Activated CD8-positive, alpha-beta memory T cell treated with anti-CD3 and anti-CD28 coated beads, Interleukin-2, amount 50 U/mL, for 1 hour (primary cell): Measurements from ENCODE around the gene ZNF407.
"Not testable (repeated sequence)": the region's sequence is repeated elsewhere in the genome, so short reads cannot be mapped to it uniquely, and the experiment has no call there.

Experiments used
- DNase-seq: peaks from one replicate; pipeline ENCODE4 v3.0.0-alpha.2; 2020; ENCODE audit errors: extremely low read depth

The ZNF407 gene

DNA sequence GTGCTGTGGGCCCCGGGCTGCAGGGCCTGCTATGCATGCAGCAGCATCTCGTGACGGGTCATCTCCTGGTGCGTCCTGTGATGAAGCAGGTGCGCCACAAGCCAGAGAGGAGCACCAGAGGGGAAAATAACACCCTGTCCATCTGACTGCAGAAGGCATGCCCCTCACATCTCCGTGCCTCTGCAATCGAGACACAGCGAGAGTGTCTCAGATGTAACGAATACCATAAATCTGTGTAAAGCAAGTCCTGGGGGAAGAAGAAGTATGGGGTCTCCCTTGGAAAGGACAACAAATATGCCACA lies 473.8 kb downstream of the ZNF407 start:
- DNase-seq = no peak

DNA sequence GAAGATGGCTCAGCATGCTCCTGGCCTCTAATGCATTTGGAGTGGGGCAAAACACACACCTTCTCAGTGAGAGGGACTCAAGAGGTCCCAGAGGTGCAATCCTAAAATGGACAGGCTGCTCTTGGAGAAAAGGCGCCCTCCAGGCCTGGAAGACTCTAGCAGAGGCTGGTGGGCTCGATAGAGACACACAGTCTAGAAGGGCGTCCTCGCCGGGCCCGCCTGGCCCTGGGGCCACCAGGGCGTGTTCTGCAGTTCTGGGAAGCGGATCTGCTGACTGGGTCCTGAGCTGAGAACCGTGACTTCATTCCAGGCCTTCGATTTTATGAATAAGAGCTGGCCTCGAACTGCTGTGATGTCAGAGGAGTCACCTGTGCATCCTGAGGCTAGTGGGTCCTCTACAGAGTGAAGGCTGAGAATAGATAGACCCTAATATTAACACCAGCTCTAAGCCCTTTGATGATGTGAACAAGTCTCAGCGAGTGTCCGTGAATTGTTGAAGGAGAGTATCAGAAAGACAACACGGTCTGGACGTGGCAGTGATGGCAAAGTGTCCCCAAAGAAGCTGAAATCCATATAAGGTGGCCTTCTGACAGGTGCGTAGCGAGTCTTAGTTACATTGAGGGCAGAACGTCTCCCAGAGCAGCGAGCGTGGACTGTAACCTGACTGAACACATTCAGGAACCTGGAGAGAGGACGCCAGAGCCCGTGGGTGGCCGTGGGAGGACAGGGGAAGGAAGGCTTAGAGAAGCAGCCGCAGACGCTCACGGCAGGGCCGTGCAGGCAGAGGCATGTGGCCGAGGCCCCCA lies 474.4 kb downstream of the ZNF407 start:
- DNase-seq = no peak

DNA sequence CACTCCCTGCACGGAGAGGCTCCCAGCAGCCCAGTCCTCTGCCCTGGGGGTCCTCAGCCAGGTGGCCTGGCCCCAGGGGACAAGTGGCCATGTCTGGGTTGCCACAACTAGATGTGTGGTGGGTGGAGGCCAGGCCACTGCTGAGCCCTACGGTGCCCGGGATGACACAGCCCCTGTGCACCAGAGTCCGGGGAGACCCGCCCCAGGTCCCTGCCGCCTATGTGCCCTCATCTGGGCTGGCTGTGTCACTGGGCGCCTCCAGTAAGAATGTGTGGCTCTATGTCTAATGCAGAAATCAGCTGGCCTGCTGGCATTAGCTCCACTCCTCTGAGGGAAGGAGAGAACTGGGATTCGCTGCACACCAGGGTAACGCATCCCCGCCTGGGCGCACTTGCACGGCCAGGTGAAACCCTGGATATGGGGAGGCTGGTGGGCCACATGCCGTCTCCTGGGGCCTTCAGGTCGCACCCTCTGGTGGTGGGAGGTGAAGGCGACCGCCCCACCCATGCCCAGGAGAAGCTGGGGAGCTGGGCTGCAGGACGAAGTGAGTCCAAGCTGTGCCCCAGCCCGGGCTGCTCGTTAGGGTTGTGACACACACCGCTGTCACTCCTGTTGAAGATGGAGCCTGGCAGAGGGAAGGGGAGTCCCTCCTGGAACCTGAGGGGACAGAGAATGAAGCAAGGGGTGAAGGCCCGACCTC lies 475.2 kb downstream of the ZNF407 start:
- DNase-seq = no peak

DNA sequence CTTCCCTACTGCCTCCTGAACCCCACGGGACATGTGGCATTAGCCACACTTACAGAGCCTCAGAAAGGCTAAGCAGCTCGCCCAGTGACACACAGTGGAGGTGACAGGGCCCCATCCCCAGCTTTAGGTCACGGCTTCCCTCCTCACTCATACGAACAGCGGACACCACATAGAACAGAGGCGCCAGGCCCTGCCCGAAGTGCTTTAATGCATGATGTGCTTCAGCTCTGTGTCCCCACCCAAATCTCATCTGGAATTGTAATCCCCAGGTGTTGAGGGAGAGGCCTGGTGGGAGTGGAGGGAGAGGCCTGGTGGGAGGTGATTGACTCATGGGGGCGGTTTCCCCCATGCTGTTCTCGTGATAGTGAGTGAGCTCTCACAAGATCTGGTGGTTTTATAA lies 476.0 kb downstream of the ZNF407 start:
- DNase-seq = no peak

DNA sequence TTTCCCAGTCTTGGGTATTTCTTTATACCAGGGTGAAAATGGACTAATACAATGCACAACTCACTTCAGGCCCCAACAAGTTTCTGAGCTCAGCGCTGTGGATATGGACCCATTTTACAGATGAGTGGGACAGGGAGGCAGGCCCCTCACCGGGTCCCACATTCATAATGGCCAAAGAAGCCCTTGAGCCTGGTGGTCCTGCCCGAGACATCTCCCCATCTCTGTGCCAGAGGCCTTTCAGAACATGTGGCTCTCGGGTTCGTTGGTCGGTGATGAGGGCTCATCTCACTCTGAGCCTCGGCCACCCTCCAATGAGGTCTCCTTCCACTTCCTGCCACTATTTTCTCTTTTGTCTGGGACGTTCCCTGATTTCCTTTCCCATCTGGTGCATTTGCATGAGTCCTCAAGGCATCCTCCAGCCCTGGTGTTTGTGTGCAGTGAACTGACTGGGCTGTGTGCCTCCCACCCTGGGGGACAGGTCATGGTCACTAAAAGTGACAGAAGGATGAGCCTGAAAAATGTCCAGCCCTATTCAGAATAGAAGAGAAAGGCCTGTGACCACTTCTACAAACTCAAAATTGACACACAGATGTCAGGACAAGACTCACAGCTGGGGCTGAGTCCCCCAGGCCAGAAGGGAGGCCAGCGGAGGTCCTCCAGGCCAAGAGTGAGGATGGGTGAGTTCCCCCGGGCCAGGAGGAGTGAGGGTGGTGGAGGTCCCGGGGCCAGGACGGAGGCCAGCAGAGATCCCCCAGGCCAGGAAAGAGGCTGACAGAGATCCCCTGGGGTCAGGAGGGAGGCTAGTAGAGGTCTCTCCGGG lies 476.7 kb downstream of the ZNF407 start:
- no peak for DNase-seq

DNA sequence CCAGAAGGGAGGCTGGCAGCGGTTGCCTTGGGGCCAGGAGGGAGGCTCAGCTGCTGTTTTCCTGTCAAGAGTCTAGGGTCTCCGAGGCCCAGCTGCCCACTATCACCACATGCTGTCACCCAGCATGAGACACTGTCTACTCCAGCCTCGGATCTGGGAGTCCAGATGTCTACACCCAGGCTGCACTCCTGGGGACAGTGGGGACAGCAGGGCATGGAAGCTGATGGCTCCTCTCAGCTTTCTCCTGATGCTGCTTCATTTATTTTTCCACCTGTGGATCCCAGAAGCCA lies 477.3 kb downstream of the ZNF407 start:
- DNase-seq = no peak

DNA sequence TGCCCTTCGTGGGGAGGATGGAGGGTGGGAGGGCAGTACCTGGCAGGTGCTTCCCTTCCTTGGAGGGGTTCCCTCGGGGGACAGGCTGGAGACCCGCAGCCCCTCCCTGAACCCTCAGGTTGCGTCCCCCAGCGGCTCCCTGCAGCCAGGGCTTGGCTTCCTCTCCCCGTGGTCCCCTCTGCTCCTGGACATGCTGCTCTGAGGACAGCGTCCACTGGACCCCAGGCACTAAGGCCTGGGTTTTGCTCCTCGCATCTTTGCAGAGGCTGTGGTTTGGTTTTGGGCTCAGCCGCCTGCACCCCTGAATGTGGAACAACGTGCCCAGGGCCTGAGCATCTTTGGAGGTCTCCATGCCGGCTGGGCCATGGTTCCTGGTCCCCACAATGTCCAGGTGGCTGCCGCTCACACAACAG lies 477.8 kb downstream of the ZNF407 start:
- no peak for DNase-seq

DNA sequence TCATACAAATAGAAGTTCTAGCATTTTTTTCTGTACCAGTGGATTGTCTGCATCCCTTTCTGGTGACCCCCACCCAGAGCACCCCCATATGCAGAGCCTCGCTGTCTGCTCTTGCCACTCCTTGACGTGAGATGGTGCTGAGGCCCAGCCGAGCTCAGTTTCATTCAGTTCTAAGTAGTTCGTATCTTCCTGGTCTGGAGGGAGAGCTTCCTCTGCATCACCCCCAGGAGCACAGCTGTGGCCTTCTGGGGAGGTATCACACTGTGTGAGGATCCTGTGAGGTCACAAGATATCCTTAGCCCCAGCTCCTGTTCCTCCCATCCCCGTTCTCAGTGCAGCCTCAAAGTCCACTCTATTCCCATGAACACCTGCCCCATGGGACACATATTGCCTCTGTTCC lies 478.6 kb downstream of the ZNF407 start:
- DNase-seq = no peak

DNA sequence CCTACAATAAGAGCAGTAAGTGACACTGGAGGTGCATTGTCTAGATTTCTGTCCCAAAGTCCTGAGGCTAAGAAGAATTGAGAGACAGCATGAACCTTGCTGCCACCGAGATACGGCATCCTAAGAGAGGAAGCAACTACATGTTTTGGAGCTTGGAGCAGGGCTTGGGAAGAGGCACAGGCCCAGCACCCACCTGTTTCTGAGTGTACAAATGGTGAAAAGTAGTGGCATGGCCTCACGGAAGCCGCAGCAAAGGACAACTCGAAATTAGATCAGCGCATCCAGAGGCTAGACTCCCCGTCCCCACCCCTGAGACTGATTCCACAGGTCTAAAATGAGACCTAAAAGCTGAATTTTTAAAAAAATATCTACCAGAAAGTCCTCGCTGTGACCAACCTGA lies 483.8 kb downstream of the ZNF407 start:
- DNase-seq = no peak

DNA sequence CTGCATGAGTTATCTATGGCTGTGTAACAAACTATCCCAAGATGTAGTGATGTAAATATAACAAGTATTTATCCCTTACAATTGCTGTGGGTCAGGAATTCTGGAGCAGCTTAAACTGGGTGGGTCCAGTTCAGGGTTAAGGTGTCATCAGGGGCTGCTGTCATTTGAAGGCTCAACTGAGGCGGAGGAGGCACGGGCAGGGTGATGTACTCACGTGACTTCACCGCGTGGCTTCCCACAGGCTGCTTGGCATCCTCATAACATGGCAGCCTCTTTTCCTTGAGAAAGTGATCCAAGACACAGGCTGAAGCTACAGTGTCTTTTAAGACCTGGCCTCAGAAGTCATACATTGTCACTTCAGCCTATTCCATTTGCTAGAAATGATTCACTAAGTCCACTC lies 485.5 kb downstream of the ZNF407 start:
- no peak for DNase-seq

DNA sequence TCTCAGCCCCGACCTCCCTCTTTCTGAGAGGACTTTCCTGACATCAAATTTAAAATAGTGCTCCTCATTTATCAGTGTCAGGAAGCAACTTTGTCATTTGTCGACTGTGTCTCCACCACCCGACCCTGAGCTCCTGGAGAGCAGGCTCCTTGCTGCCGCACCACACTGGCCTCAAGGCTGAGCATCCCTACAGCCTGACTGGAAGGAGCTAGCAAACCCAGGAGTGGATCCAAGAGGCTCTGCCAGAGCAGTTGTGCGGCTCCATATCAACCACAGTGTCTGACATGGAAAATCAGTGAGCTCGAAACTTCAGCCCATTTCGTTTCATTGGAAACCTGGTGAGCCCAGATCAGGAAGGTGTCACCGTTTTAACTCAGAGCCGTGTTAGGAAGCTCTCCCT lies 486.1 kb downstream of the ZNF407 start:
- no peak for DNase-seq

DNA sequence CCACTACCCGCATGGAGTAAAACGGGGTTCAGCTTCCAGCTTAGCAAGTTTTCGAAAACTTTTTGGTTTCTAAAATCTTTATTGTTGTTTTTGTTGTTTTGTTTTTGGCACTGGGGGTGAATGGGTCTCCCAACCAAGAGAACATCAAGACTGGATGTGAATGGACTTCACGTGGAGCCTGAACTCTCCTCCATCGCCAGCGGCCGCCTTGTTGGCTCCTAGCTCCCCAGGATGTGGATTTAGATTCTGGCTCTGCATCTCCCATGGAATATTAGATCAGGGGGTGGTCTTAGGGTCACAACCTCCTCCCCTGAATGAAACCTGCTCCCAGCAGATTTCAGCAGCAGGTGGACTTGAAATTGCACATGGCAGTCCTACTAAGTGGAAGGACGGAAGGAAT lies 488.0 kb downstream of the ZNF407 start:
- not testable (repeated sequence) for DNase-seq

DNA sequence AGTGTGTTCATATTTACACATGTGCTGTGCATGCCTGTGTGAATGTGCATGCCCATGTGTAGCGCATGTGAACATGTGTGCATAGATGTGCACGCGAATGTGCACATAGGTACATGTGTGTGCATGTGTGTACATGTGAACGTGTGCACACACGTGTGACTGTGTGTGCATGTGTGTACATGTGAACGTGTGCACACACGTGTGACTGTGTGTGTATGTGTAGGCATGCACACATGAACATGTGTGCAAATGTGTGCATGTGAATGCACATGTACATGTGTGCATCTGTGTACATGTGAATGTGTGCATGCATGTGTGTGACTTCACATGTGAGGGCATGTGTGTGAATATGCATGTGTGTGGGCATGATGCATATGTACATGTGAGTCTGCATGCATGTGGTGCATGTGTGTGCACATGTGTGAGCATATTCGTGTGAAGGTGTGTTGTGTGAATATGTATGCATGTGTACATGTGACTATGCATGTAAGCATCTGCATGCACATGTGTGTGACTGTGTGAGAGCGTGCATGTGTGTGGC lies 488.9 kb downstream of the ZNF407 start:
- DNase-seq = no peak

DNA sequence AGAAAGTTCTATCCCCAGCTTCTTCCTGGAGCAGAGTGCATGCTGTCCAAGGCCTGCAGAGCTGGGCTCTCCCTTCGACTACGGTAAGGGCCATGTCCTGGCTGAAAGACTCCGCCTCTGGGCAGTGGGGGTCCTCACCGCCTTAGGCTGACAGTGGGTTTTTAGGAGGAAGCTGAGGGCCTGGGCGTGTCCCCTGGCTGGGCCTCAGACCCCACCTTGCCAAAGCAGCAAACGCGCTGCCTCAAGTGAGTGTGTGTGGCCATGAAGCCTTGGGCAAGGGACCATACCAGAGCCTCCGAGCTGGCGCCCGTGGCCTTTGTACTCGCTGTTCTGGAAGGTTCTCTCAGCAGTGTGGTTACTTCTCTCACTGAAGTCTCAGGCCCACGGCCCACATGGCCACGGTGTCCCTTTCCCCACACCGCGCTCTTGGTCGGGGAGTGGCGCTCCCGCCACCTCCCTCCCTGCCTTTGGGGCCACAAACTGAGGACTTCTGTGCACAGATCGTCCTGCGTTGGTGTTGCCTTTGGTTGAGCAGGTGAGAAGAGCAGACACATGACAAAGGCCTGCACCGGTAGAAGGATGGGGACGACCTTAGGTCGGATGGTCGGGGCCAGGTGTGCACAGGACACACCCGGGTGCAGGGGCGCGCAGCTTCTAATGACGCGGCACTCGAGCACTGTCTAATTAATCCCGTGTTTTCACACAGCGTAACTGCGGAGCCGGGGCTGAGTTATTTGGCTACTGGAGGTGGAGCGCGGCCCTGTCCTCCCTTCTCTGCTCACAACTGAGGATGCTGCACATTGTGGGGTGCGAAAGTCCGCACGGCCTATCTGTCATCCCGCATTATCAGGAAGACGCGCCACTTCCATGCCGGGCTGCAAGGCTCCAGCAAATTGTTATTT lies 489.7 kb downstream of the ZNF407 start:
- DNase-seq = no peak

DNA sequence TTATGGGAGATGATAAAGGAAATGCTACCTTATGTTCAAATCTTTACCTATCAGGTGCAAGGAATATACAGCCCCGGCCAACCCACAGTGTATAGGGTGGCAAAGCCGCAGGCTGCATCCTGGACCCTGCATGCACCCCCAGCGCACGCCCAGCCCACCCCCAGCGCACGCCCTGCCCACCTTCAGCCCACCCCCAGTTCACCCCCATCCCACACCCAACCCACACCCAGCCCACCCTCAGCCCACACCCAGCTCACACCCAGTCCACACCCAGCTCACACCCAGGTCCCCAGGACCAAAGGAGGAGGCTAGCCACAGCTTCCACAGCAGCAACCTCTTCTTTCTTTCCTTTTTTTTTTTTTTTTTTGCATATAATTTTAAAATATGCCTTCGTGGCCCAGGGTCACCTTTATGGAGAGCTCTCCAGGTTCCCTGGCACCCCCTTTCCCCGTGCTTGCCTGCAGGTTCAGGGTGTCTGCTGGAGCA lies 490.4 kb downstream of the ZNF407 start:
- no peak for DNase-seq

DNA sequence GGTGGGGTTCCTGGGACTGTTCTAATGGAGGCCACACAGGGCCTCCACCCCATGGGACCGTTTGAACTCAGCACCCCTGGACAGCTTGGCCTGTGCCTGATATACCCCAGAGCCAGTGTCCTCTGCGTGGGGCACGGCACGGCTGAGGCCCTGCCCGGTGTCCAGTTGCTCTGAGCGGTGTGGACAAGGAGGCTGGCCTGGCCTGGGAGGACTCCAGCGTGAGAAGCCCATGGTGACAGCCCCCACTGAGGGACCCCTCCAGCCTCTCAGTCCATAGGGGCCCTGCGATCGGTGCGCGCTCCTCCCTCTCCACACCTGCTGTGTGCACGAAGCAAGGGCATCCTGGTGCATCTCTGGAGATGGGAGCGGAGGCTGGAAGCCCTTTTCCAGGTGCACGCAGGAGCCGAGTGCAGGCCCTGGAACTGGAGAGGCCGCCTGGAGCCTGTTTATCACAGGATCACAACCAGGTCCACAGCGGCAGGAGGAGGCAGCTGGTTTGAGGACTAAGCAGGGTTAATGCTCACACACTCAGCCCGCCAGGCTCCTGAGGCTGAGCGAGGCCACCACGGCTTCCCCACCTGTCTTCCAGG lies 491.0 kb downstream of the ZNF407 start:
- DNase-seq = no peak

DNA sequence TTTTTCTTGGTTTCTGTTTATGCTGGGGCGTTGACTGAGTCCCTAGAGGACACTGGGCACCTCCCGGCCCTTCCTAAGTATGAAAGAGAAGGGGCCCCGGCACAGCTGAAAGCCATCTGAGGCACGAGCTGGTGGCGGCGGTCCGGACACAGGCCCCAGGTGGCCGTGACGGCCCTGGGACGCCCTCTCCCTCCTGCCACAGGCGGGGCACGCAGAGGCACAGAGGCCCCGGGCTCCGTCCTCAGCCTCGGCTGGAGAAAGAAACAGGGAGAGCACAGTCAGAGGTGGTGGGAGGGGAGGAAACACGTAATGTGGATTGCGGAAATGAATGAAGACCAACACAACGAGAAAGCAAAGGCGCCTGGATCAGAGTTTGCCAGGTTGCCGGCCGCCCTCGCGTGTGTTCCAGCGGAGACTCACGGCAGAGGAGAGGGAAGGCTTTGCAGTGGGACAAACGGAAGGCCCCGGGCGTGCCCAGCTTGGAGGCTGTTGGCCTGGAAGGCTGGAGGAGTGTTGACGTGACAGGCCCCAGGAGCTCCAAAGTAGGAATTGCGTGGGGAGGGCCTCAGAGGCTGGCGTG lies 492.2 kb downstream of the ZNF407 start:
- DNase-seq = no peak

DNA sequence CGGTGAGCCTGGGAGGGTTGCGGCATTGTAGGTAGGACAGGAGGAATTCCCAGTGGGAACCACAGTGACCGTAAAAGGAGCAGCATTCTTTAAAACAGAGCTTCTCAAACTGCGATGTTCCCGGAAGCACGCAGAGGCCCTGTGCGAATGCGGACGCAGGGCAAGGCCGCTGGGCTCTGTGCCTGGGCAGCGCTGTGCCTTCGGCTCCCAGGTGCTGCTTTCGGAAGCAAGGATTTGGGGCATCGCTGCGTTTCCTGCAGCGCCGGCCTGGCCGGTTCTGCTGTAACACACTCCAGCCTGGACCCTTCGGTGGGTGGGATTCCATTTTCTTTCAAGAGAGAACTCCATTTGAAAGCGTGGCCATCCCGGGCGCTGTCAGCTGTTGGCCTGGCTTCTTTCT lies 492.7 kb downstream of the ZNF407 start:
- DNase-seq = no peak

DNA sequence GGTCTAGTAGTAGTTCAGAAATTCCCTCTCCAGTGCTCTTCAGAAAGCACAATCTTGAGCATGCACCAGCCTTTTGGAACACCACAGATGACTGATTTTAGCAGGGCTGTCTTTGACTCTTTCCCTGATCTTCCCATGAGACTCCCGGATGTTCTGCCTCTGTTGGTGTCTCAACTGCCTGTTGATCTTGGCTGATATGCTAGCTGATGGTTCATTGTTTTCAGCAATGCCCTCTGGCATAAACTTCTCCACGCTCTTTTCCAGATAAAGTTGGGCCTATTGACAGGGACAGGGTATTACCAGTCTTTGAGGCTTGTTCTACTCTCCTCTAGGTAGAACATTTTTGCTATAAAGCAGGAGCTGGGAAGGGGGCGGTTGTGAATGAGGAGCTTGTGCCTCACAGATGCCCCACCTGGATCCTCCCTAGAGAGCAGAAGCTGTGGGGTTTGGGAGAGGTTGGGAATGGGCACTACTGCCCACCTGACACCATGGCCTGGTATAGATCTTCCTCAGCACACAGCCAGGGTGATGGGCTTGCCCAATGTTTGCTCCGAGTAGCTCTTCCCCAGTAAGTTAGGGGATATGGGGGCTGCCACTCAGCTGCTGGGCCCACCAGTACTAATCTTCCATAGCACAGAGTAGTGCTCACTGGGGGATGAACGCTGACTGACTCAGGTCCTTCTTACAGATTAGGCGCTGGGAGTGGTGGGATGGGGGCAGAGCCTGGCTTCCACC lies 500.0 kb downstream of the ZNF407 start:
- DNase-seq = no peak
